Measurements from ENCODE around the gene ARSB.

The ARSB gene

GRCh38 chr5:78799266-78800017 is 185.7 kb downstream of the ARSB start:
- Histone ChIP-seq H3K27ac (replicated peaks) (no peak overlapping the region), H3K4me3 (replicated peaks; ENCODE audit: insufficient read depth, low read length) (no peak overlapping the region), H3K27me3 (ENCODE audit: insufficient read depth, poor library complexity, severe bottlenecking) (no peaks in the 10 kb centered on the region)
- TF ChIP-seq CTCF (IDR thresholded peaks at IDR 0.05; ENCODE audit: insufficient read depth, low read length) (no peak), POLR2AphosphoS5 (IDR thresholded peaks at IDR 0.05; ENCODE audit: low read depth) (no peak), SPI1 (IDR thresholded peaks at IDR 0.05; ENCODE audit: borderline replicate concordance, low read depth) (no peak), GABPA (IDR thresholded peaks at IDR 0.05; ENCODE audit: low read depth) (no peak), REST (IDR thresholded peaks at IDR 0.05; ENCODE audit: insufficient replicate concordance, low read depth) (no peak)
- no peak for DNase-seq (ENCODE audit: low read depth in 1 of 2, low spot score in 1 of 2)

GRCh38 chr5:78798673-78799029 is 186.5 kb downstream of the ARSB start:
- H3K27me3 ChIP-seq (ENCODE audit: insufficient read depth, poor library complexity, severe bottlenecking) = no peaks in the 10 kb centered on the region
- no peak overlapping the region for H3K27ac ChIP-seq (replicated peaks)
- DNase-seq (ENCODE audit: low read depth in 1 of 2, low spot score in 1 of 2) = no peak
- H3K4me3 ChIP-seq (replicated peaks; ENCODE audit: insufficient read depth, low read length) = no peak overlapping the region
- TF ChIP-seq GABPA (IDR thresholded peaks at IDR 0.05; ENCODE audit: low read depth) (no peak), REST (IDR thresholded peaks at IDR 0.05; ENCODE audit: insufficient replicate concordance, low read depth) (no peak), CTCF (IDR thresholded peaks at IDR 0.05; ENCODE audit: insufficient read depth, low read length) (no peak), SPI1 (IDR thresholded peaks at IDR 0.05; ENCODE audit: borderline replicate concordance, low read depth) (no peak), POLR2AphosphoS5 (IDR thresholded peaks at IDR 0.05; ENCODE audit: low read depth) (no peak)

GRCh38 chr5:78797936-78798672 is 187.0 kb downstream of the ARSB start:
- no peak for DNase-seq (ENCODE audit: low read depth in 1 of 2, low spot score in 1 of 2)
- TF ChIP-seq POLR2AphosphoS5 (IDR thresholded peaks at IDR 0.05; ENCODE audit: low read depth) (no peak), REST (IDR thresholded peaks at IDR 0.05; ENCODE audit: insufficient replicate concordance, low read depth) (no peak), GABPA (IDR thresholded peaks at IDR 0.05; ENCODE audit: low read depth) (no peak), SPI1 (IDR thresholded peaks at IDR 0.05; ENCODE audit: borderline replicate concordance, low read depth) (no peak), CTCF (IDR thresholded peaks at IDR 0.05; ENCODE audit: insufficient read depth, low read length) (no peak)
- Histone ChIP-seq H3K4me3 (replicated peaks; ENCODE audit: insufficient read depth, low read length) (no peak overlapping the region), H3K27me3 (ENCODE audit: insufficient read depth, poor library complexity, severe bottlenecking) (no peaks in the 10 kb centered on the region), H3K27ac (replicated peaks) (no peak overlapping the region)
